HG02938 (cell line): ENCODE measurements around the gene PHETA1.
"Not testable (repeated sequence)": the region's sequence is repeated elsewhere in the genome, so short reads cannot be mapped to it uniquely, and the experiment has no call there.

Source experiments
- ATAC-seq: cut with Tn5 transposase; IDR thresholded peaks from one replicate; pipeline ENCODE4 v1.9.1; 2021; ENCODE audit warnings: mild to moderate bottlenecking, moderate library complexity; ENCODE audit not compliant: unreplicated experiment

The PHETA1 gene

DNA sequence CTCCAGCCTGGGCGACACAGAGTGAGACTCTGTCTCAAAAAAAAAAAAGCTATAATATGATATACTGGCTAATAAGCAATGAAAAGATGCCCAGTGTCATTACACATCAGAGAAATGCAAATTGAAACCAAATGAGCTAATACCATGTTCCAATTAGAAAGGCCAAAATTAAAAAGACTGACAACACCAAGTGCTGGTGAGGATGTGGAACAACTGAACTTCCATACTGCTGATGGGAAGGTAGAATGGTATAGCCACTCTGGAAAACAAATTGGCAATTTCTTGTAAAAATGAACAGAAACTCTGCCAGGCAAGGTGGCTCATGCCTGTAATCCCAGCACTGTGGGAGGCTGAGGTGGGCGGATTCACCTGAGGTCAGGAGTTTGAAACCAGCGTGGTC lies 8.5 kb upstream of the PHETA1 start:
- ATAC-seq: no peak

DNA sequence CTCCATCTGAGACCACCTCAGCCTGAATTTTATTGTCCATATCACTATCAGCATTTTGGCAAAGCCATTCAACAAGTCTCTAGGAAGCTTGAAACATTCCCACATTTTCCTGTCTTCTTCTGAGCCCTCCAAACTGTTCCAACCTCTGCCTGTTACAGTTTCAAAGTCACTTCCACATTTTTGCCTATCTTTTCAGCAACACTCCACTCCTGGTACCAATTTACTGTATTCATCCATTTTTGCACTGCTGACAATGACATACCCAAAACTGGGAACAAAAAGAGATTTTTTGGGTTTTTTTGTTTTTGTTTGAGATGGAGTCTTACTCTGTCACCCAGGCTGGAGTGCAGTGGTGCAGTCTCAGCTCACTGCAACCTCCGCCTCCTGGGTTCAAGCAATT lies 4.3 kb upstream of the PHETA1 start:
- not testable (repeated sequence) for ATAC-seq

DNA sequence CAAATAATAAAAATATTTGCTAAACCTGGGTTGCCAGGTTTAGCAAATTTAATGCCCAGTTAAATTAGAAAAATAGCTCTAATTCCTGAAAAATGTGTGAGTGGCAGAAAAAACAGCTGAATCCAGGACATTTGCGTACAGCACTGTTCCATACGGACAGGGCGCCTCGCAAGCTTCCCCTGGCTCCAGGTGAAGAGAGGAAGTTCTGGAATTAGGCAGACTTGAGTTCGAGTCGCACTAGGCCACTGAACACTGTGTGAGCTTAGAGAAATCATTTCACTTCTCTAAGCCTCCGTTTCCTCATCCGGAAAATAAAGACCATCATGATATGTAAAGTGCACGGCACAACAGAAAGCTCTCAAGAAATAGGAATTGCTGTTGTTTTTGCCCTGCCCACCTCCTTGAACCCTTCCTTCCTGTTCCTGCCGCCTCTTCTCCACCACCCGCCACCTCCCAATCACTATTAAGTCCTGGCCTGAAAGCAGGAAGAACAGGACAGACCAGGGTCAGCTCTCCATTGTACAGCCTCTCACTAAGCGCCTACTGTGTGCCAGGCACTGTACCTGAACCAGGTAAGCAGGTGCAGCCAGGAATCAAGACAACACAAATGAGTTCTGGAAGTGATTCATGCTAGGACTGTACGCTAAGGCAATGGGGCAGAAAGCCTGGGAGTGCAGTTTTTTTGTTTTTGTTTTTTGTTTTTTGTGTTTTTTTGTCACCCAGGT lies 763 bp upstream of the PHETA1 start:
- ATAC-seq: no peak

DNA sequence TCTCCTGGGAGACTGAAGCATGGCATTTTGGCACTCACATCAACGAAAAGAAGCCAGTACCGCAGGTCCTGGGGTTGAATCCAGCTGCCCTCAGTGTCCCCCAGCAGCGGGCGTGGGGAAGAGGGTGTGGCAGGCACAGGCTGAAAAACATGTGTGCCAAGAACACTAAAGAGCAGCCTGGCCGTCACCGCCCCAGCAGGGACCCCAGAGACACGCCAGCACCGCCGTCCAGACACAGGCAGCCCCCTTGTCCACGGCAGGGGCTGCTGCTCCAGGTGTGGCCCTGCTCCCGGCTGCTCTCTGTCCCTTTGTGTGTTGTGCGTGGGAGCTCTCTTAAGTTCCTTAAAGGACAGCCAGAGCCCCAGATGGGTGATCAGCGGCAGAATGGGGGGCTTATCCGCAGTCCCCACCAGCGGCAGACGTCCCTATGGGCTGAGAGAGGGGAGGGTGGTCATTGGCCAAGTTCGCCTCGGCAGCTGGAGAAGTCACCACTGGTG lies 556 bp downstream of the PHETA1 start:
- peak; percentile 32 for ATAC-seq

DNA sequence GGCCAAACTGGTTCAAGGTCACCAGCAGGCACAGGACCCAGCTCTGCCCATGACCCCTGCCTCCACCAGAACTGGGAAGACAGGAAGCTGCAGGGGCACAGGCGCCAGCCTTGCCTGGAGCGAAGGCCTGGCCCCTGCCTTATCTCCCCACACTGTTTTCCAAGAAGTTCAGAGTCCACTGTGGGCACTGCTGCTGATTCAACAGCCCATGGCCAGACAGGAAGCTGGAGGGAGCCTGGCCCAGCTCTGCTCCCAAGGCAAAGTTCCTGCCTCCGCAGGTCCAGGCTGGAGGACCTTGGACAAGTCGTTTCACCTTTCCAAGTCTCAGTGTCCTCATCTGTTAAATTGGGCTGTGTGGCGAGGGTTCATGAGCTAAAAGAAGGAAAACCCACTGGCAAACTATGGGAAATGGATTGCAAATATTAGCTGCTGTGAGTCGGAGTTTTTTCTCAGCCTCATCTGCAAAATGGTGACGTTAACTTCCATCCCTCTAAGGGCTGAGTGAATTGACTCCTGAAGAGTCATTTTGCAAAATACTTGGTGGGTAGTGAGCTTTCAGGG lies 1.2 kb downstream of the PHETA1 start:
- ATAC-seq: no peak

GRCh38 chr12:111366583-111366982 lies 2.3 kb downstream of the PHETA1 start:
- no peak for ATAC-seq

DNA sequence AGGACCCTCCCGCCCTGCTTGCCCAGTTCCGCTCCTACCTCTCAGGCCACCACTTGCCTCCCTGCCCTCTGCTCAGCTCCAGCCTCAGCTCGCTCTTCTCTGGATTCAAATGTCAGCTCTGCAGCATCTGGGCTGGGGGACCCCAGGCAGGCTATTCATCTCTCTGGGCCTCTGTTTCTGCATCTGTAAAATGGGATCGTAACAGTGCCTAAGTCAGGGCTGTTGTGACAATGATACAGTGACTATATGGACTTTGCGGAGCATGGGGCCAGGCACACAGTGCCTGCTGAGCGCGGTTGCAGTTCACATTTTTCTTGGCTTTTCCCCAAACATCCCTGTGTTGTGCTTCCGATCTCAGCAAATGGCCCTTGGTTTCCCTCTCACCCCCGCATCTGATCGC lies 2.8 kb downstream of the PHETA1 start:
- no peak for ATAC-seq

GRCh38 chr12:111363578-111363977 lies 5.3 kb downstream of the PHETA1 start:
- no peak for ATAC-seq

GRCh38 chr12:111362687-111363475 lies 6.0 kb downstream of the PHETA1 start:
- ATAC-seq: no peak

DNA sequence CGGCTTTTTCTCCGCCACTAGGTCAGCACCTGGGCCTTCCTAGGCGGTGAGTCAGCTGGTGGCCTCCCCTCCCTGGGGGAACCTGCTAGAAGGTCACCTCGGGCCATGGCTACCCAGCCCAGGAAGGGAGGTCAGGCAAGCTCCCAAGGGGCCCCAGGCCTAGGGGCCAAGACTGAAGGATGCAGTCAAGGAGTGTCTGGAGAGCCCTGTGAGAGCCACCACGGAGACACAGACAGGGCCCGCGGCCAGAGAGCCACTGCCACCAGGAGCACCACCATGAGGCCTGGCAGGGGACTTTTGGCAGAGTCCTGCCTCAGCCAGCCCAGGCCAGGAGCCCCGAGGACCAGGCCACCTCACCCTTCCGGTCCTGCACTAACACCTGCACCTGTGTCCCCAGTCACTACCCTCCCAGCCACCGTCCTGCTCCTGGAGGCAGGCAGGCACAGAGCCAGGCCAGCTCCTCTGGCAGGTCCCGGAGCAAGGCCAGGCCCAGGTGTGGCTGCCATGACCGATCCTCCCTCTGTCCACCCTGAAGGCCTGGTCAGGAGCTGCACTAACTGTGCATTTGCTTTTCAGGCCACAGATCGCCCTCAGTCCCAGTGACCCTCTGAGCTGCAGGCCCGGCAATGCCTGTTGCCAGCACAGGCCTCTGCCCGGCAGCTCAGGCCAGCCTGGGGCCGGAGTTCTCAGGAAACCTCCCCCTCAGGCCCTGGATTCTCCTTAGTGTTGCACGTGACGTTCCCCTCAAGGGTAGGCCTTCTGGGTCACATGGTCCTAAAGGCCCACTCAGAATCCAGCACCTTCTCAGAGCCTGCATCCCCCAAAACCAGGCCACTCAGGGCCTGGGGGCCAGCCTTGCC lies 6.9 kb downstream of the PHETA1 start:
- no peak for ATAC-seq

GRCh38 chr12:111361073-111361716 lies 7.7 kb downstream of the PHETA1 start:
- no peak for ATAC-seq

GRCh38 chr12:111360325-111360930 lies 8.5 kb downstream of the PHETA1 start:
- ATAC-seq: no peak

GRCh38 chr12:111359914-111360276 lies 9.0 kb downstream of the PHETA1 start:
- no peak for ATAC-seq

GRCh38 chr12:111359231-111359913 lies 9.5 kb downstream of the PHETA1 start:
- ATAC-seq: no peak

DNA sequence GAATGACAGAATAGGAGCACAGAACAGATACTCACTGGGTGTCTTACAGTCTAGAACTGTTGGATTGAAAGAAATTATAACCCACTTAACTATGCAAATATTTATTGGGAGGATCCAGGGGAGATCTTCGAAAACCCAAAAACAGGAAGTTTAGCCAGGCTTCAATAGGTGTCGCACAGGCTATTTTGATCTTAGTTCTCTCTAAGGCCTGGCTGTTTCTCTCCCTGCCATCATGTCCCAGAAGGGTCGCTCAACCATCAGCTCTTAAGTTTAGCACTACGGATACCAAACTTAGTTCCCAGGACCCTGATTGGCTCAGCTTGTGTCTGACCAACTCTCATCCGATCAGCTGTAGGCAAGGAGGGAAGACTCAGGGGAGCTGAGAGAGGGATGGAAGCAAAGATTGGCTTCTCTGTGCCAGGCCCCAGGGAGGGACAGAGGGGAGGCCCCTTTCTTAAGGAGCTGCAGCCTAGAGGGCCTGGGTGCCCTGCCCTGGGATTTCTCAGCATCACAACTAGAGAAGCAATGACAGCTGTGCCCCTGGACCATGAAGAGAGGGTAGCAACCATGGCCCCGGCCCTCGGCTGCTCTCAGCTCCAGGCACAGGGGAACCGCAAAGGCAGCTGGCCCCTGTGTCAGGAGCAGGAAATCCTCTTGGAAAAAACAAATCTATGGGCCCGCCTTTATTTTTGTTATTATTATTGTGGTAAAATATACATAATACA lies 13.5 kb downstream of the PHETA1 start:
- ATAC-seq: no peak

DNA sequence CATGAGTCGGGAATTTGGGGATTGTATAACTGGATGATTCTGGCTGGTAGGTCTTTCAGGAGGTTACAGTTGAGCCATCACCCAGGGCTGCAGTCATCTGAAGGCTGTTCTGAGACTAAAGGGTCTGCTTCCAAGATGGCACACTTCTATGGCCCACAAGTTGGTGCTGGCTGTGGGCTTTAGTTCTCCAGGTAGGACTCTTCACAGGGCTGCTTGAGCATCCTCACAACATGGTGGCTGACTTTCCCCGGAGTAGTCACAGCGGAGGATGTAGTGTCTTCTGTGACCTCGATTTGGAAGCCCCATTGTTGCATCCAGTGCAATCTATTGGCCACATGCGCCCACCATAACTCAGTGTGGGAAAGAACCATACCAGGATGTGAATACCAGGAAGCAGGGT lies 14.4 kb downstream of the PHETA1 start:
- no peak for ATAC-seq

DNA sequence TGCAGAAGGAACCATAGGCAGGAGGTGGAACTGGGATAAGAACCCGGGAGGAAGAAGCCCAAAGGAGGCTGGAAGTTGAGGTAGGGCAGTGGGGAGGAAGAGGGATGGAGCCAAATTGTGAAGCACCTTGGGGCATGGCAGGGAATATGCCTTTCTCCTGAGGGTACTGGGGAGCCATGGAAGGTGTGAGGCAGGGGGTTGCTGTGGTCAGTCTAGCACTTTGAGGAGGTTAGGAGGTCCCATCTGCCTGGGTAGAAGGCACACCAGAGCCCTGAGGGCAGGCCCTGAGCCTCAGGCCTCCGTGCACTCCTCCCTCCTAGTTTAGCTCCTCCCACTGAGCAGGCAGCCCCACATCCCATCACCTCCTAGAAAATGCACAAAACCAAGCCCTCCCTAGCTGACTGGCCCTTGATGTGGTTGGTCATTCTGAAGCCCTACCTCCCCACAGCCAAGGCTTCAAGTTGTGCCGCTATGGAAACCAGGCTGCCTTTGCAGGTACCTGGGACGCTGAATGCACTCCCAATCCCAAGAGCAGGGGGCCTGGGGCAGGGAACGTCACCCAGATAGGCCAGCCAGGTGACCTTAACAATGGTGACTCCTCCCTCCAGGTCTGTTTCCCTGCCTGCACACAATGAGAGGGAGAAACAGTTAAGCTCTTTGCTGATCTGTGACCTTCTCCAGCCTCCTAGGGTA lies 15.1 kb downstream of the PHETA1 start:
- ATAC-seq: no peak

GRCh38 chr12:111353026-111353425 lies 15.9 kb downstream of the PHETA1 start:
- ATAC-seq: no peak
